Measurements from ENCODE around the gene MAP6. TPM values are rescaled to one million over a fixed set of nuclear protein-coding genes. Genes with fewer than 3 reads are reported as not detected.

The MAP6 gene
- polyA plus RNA-seq, 1 experiment, result 1.5 TPM

DNA sequence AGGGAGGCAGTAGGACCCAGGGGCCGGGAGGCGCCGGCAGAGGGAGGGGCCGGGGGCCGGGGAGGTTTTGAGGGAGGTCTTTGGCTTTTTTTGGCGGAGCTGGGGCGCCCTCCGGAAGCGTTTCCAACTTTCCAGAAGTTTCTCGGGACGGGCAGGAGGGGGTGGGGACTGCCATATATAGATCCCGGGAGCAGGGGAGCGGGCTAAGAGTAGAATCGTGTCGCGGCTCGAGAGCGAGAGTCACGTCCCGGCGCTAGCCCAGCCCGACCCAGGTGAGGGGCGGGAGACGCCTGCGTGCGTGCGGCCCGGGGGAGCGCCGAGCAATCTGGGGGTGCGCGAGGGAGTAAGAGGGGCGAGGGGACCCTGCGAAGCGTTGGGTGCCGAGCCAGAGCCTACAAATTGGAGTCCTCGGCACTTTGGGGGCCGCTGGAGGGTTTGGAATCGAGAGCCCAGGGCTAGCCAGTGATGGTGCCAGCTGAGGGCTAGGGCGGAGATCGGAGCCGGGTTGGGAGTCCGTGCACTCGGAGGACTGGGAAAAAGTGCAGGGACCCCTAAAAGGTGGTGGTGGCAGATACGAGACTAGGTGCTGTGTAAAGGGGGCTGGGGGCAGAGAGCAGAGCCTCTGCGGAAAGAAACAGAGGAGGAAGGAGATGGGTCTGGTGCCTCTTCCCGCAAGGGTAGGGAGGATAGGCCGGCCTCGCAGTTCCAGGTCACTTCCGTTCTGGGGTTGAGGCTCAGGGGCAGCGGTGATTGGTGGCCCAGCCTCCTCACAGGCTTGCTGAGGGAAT lies 106.6 kb downstream of the MAP6 start, which contains the start of gene SERPINH1:
Gene SERPINH1 (plus strand): TSS at position 206 of the 788 bp plus-strand sequence. CDS start 4,097 bp downstream, outside the sequence.
- ChIA-PET POLR2A (interaction anchor here (0.8 to 6.9 kb wide), 8 partner anchors 8 to 148 kb away, joined by 3 to 120 read pairs (median 4); partner anchors contain the start of gene GDPD5), CTCF (interaction anchor here (0.6 to 1.6 kb wide), 4 partner anchors 9 to 17 kb away, joined by 3 to 8 read pairs (median 4); no protein-coding TSS in a partner anchor)
- Histone ChIP-seq H3K4me3 (ENCODE audit: low read depth, low read length) (peak within 1 kb of the TSS; percentile 77), H3K27me3 (ENCODE audit: control insufficient read depth, insufficient read depth, low read length) (no peaks in the 10 kb centered on the region), H3K27ac (ENCODE audit: low read depth, low read length) (peak within 1 kb of the TSS; percentile 97), H3K9me3 (ENCODE audit: control insufficient read depth, insufficient read depth, low read length) (peaks cover 6% of the 10 kb centered on the region; the same call in 1 of the 2 replicates)
- DNase-seq (ENCODE audit: low read depth, low spot score), result no peak
- TF ChIP-seq, protein P1, sequence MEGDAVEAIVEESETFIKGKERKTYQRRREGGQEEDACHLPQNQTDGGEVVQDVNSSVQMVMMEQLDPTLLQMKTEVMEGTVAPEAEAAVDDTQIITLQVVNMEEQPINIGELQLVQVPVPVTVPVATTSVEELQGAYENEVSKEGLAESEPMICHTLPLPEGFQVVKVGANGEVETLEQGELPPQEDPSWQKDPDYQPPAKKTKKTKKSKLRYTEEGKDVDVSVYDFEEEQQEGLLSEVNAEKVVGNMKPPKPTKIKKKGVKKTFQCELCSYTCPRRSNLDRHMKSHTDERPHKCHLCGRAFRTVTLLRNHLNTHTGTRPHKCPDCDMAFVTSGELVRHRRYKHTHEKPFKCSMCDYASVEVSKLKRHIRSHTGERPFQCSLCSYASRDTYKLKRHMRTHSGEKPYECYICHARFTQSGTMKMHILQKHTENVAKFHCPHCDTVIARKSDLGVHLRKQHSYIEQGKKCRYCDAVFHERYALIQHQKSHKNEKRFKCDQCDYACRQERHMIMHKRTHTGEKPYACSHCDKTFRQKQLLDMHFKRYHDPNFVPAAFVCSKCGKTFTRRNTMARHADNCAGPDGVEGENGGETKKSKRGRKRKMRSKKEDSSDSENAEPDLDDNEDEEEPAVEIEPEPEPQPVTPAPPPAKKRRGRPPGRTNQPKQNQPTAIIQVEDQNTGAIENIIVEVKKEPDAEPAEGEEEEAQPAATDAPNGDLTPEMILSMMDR (IDR thresholded peaks at IDR 0.05; ENCODE audit: low read depth, low read length), result no peak

DNA sequence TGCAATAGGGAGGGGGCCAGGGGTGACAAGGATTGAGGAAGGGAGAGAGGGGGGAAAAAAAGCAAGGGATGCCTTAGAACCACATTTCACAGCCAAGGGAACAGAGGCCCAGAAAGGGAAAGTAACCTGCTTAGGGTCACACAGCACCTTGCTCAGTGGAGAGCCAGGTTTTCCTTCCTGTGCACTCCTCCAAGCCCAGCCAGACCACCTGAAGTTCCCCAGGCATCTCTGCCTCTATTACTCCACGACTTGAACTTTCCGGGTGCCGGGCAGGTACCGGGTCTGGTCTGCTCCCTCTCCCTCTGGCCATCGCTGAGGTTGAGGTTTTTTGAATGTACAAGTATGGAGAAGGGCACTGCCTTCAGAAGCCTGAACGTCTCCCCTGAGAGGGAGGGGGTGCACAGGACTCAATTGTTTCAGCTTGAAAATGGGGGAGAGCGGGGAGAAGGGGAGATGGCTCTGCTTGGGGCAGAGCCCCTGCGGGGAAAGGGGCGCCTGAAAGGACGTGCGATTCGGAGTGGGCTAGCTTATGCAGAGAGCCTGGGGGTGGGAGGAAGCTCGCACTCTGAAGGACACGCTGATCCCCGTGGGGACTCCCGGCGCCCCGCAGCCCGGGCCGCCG lies 107.3 kb downstream of the MAP6 start:
- POLR2A ChIA-PET, result interaction anchor here (0.7 to 6.9 kb wide), 8 partner anchors 7 to 154 kb away, joined by 3 to 120 read pairs (median 6); partner anchors contain the start of gene GDPD5
- H3K9me3 ChIP-seq (ENCODE audit: control insufficient read depth, insufficient read depth, low read length), result peaks cover 3% of the 10 kb centered on the region; the same call in 1 of the 2 replicates
- H3K4me3 ChIP-seq (ENCODE audit: low read depth, low read length), result peak overlapping the region; percentile 77
- CTCF ChIA-PET, result interaction anchor here (0.9 kb wide), 1 partner anchor 13 kb away, joined by 3 read pairs; no protein-coding TSS in a partner anchor
- no peaks in the 10 kb centered on the region for H3K27me3 ChIP-seq (ENCODE audit: control insufficient read depth, insufficient read depth, low read length)
- TF ChIP-seq, protein P1 (IDR thresholded peaks at IDR 0.05; ENCODE audit: low read depth, low read length), result no peak
- DNase-seq (ENCODE audit: low read depth, low spot score), result no peak
- peak overlapping the region; percentile 11 for H3K27ac ChIP-seq (ENCODE audit: low read depth, low read length)

DNA sequence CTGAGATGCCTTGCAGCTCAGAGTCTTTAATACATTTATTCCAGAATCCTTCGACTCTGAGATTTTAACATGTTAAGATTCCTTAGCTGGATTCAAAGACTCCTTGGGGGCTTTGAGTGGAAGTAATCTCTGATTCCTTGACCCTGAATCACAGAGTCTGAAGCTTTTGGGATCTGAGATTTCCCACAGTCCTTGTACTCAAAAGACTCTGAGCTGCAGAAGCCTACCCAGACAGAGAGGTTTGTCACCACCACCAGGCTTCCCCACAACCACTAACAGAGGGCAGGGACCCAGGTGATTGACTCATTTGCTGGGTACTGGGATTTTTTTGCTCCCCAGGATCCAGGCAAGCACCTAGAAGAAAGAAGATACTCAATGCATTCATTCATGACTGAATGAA lies 108.2 kb downstream of the MAP6 start:
- Histone ChIP-seq H3K27ac (ENCODE audit: low read depth, low read length) (peak overlapping the region; percentile 21), H3K9me3 (ENCODE audit: control insufficient read depth, insufficient read depth, low read length) (no peaks in the 10 kb centered on the region; the same call in 1 of the 2 replicates), H3K4me3 (ENCODE audit: low read depth, low read length) (no peak overlapping the region), H3K27me3 (ENCODE audit: control insufficient read depth, insufficient read depth, low read length) (no peaks in the 10 kb centered on the region)
- no peak for DNase-seq (ENCODE audit: low read depth, low spot score)
- ChIA-PET POLR2A (interaction anchor here (0.7 to 5.8 kb wide), 2 partner anchors 14 to 153 kb away, joined by 7 to 85 read pairs; no protein-coding TSS in a partner anchor), CTCF (interaction anchor here (0.7 to 1.3 kb wide), 3 partner anchors 14 to 172 kb away, joined by 3 to 5 read pairs (median 3); no protein-coding TSS in a partner anchor)
- TF ChIP-seq, protein P1 (IDR thresholded peaks at IDR 0.05; ENCODE audit: low read depth, low read length), result no peak

DNA sequence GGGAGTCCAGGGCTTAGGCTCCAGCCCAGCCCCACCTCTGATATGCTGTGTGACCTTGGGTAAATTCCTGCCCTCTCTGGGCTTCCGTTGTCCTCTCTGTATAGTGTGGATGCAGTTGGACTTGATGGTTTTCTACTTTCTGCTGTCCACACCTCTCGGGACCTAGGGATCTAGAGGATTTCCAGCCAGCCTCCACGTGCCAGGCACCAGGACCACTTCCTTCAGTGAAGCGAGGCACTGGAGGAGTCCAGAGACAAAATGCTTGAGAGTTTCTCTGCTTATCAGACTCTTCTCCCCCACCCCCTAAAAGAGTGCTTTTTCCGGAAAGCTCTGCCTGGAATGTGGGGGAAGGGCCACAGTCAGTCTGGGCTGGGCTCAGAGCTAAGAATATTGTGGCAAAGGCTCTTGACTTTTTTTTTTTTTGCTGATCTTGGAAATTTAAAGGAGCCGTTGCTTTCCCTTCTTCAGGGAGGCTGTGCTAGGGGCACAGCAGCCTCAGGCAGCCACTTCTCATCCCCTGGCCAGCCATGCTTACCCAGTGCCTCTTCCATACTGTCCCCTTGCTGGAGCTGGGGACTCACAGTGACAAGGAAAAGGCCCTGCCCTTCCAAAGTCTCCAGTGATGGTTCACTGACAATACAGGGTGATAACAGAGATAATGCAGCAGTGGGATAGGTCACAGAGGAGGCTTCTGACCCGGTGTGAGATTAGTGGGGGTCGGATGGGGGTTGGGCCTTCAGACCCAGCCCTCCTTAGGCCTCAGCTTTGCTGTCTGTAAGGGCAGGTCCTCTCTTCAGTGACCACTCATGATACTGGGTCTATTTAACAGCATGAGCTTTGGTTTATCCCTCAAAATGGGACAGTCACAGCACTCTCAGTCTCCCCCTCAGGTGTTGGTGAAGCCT lies 109.6 kb downstream of the MAP6 start:
- TF ChIP-seq, protein P1 (IDR thresholded peaks at IDR 0.05; ENCODE audit: low read depth, low read length), result no peak
- no peaks in the 10 kb centered on the region; the same call in 1 of the 2 replicates for H3K9me3 ChIP-seq (ENCODE audit: control insufficient read depth, insufficient read depth, low read length)
- peak overlapping the region; percentile 91 for H3K27ac ChIP-seq (ENCODE audit: low read depth, low read length)
- DNase-seq (ENCODE audit: low read depth, low spot score), result no peak
- peak overlapping the region; percentile 49 for H3K4me3 ChIP-seq (ENCODE audit: low read depth, low read length)
- POLR2A ChIA-PET, result interaction anchor here (0.6 to 5.8 kb wide), 7 partner anchors 9 to 544 kb away, joined by 3 to 85 read pairs (median 5); no protein-coding TSS in a partner anchor
- CTCF ChIA-PET, result interaction anchor here (0.6 to 1.2 kb wide), 5 partner anchors 12 to 648 kb away, joined by 3 to 4 read pairs (median 3); no protein-coding TSS in a partner anchor
- no peaks in the 10 kb centered on the region for H3K27me3 ChIP-seq (ENCODE audit: control insufficient read depth, insufficient read depth, low read length)
